HG03520 (cell line): ENCODE measurements around the gene SLIT3.

ENCODE experiments used
- ATAC-seq: cut with Tn5 transposase; IDR thresholded peaks from one replicate; pipeline ENCODE4 v1.9.1; 2021; ENCODE audit warnings: mild to moderate bottlenecking, moderate library complexity; ENCODE audit not compliant: unreplicated experiment

The SLIT3 gene

DNA sequence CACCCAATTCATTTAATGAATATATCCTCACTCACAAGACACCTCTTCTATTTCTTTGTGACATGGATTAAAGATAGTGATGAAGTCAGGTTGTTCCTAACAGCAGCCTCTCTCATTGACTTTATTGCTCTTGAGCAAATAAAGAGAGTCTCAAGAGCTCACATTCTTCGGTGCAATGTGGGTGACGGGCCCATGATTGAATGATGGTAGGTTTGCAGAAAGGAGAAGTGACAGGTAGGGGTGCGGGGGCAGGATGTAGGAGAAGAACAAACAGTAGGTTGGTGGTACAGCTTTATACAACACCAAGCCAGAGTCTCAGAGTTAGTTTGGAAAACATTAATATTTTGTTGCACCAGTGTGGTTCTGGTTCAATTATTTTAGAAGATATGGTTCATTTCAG is 122.2 kb downstream of the SLIT3 start:
- no peak for ATAC-seq

DNA sequence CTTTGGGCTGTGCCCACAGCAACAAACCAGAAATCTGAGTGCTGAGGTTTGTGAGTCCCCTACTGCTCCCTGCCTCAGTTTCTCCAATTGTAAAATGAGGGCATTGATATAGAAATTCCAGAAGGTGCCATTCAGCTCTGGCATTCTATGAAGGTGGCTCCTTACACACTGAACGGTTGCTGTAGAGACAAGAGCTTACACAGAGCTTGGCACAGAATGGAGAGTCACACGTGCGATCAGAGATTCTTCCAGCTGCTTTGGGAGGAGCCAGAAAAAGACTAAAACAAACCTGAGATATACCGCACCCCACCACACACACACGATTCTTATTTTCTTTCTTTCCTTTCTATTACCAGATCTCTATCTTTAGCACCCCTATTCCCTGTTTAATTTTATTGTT is 122.7 kb downstream of the SLIT3 start:
- no peak for ATAC-seq

- ATAC-seq = no peak
Measured at GRCh38 chr5:169176709-169177694, 123.9 kb downstream of the SLIT3 start.

DNA sequence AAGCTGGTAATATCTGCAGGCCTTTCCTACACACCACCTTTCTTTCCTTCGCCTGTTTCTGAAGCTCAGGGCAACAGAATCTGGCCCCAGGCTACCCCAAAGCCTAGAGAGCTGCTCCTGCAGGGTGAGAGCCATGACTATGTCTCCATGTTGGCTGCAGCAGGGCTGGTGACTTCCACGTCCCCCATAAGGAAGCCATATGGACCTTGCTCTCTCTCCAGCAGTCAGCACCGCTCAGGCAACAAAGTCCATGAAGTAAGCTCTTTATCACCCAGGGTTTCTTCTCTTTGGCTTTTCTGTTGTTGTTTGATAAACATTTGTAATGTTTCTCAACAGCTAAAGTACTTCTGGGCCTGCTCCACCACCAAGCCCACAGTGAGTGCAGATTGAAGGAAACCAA is 125.2 kb downstream of the SLIT3 start:
- no peak for ATAC-seq

- ATAC-seq = no peak
Measured at GRCh38 chr5:169174923-169175322, 126.0 kb downstream of the SLIT3 start.

DNA sequence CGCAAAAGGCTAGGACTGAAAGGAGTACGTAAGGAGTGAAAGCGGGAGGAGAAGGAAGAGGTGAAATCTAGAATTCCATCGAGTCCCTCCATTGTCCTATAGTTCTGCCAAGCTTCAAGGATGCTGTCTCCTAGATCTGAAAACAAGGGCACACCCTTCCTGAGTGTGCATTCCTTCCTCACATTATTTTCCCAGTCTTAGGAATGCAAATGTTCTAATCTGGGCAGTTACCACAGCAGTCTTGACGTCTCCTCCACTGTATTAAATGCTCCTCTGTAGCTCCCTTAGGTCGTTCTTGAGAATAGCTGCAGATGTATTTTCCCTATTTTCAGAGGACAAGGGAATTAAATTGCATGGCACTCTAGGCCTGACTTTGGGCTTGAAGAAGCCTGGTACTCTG is 127.6 kb downstream of the SLIT3 start:
- ATAC-seq = no peak

DNA sequence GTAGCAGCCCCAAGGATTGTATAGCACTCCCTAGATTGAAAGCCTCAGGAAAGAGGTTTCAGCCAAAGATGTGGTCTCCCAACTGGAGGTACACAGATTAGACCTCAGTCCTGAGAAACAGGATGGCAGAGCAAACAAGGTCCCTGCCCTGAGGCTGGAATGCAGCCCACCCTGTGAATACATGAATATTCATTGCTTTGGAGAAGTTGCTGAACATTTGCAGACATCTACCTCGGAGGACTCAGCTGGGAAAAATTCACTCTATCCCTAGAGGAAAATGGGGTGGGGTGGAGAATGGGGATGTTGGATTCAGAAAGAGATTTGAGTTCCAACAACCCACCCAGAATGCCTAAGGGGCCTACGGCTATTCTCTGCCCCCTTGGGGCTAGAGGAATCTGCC is 129.4 kb downstream of the SLIT3 start:
- no peak for ATAC-seq

DNA sequence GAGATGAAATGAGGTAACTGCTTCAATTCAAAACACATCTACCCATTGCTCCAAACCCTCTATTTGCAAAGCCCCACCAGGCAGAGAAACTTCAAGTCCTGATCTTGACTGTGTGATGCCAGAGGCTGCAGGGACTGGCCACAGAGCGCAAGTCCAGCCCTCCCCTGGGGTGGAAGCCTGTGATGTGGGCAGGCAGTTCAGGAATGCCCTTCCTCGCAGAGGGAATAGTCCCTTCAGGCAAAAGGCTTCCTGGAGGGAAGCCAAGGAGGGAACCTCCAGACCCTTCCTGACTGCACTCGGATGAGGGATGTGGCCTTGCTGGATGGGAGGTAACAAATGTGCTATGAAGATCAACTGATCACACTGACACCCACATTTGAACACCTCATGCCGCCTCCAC is 131.2 kb downstream of the SLIT3 start:
- no peak for ATAC-seq

GRCh38 chr5:169168280-169168679 is 132.7 kb downstream of the SLIT3 start:
- no peak for ATAC-seq

GRCh38 chr5:169166078-169166477 is 134.9 kb downstream of the SLIT3 start:
- ATAC-seq = no peak

DNA sequence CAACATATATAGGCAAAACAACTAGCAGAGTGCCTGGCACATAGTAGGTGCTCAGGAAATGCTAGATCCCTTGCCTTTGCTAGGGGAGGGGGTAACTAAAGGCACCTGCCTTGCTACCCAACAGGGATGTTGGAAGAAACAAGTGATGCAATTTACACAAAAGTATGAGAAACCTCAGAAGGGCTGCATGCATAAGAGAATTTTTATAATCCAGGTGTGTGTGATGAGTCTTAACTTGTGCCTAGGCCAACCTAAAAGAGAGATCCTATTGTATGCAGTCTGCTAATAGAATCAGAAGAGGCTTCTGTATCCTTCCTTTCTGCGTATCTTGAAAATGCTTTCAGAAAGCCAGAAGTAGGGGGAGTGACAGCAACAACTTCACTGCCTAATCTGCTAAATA is 135.9 kb downstream of the SLIT3 start:
- no peak for ATAC-seq

DNA sequence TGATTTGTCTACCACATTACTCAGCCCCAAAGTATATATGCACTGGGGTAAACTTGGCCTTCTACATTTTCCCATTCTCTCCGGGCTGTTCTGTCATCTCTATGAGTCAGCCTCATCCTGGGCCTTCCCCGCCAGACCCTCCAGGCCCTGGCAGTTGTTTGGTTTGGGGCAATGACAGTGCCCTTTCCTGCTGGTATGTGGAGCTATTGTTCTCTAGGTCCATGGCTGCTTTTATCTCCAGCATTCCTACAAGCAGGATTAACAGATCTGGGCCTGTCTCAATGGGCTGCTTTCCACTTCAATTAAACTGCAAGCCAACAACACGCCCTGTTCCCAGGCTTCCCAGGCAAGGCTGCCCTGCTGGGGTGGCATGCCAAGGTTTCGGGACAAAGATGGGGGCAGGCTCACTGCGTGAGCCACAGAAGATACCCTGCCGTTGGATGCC is 136.4 kb downstream of the SLIT3 start:
- ATAC-seq = no peak

- ATAC-seq = no peak
Measured at GRCh38 chr5:169162407-169162806, 138.5 kb downstream of the SLIT3 start.

- ATAC-seq = no peak
Measured at GRCh38 chr5:169161022-169161680, 139.8 kb downstream of the SLIT3 start.

- no peak for ATAC-seq
Measured at GRCh38 chr5:169160405-169160901, 140.5 kb downstream of the SLIT3 start.

GRCh38 chr5:169158764-169159163 is 142.2 kb downstream of the SLIT3 start:
- ATAC-seq = no peak

DNA sequence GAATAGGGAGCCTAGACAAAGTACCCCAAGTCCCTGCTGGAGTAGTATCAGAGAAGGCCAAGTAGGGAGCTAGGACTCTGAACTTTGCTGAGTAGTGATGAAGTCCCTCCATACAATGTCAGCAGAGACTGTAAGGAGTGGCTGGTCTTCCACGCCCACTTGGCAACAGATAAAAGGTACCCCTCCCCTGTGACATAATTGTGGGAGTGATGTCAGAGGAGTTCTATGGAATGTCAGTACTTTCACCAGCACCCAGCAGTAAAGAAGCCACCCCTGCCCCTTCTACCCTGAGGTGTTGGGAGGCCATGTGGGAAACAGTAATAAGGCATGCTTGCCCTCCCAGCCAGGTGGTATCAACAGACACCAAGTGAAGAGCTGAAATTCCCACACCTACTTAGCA is 143.9 kb downstream of the SLIT3 start:
- no peak for ATAC-seq

- ATAC-seq = no peak
Measured at GRCh38 chr5:169154679-169155078, 146.3 kb downstream of the SLIT3 start.

DNA sequence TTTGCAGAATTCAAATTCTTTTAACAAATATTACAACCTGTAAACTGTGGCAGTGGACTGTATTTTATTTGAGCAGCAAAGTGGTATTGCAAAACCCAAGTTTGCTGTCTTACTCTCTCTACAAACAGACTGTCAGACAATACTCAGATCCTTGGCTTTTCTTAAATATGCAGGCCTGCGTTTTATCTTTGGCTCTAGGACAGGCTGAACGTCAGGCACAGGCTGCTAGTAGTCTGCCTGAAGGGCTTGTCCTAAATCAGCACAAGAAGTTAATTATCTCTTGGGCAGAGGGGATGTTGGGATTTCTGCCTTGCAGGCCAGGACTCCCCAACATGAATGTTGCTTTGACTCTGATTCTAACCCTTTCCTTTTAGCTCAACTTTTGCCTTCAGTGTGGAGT is 147.5 kb downstream of the SLIT3 start:
- ATAC-seq = no peak

DNA sequence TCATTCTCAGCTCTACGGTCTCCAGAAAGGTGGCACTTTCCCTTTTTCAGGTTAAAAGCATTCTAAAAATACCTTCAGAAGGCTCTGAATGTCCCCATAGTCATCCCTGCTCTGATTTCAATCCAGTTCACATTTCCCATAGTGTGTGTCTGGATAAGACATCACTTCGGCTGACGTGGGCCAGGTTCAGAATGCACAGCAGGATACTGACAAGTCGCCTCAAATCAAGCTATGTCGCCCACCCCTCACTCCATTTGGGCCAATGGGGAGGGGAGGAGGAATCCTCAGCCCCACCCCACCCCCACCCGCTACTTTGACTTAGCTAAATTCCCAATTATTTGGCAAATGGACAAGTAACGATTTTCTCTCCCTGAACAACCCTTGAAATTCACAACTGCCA is 148.0 kb downstream of the SLIT3 start:
- no peak for ATAC-seq

GRCh38 chr5:169152453-169152852 is 148.5 kb downstream of the SLIT3 start:
- ATAC-seq = no peak
